ENCODE measurements around the gene NR2C2. TPM values are rescaled to one million over a fixed set of nuclear protein-coding genes. Genes with fewer than 3 reads are reported as not detected.

Gene NR2C2
- total and polyA plus RNA-seq, 9 of the 15 experiments (the other 6 are each of a cell fraction or from before 2014, with no cell fraction given): 6.1 to 33.0 (median 14.6) TPM

DNA sequence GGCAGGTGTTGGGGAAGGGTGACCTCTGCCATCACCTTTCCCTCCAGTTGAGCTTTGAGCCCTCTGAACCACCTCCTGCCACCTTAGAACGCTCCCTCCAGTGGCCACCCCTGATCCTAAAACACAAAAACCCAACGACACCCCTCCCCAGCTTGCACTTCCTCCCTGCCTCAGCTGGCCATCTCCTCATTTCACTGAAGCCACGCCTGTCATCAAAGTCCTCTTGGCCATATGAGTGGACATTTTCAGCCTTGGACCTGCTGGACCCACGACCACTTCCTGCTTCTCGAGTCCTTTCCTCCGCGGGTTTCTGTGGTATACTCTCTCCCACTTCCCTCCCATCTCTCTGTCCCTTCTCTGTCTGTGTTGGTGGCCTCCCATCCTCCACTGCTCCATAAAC is 48.5 kb upstream of the NR2C2 start:
- Histone ChIP-seq H3K36me3 (ENCODE audit: control insufficient read depth, insufficient read depth, low read length) (no peaks in the 10 kb centered on the region), H3K9ac (ENCODE audit: insufficient read depth in 1 of 2, low read depth in 2 of 2, low read length in 2 of 2) (no peak overlapping the region), H3K9me3 (replicated peaks; ENCODE audit: control insufficient read depth, insufficient read depth, low read depth, low read length) (no peaks in the 10 kb centered on the region), H3K9me1 (ENCODE audit: control insufficient read depth, insufficient read depth, low read length) (no peaks in the 10 kb centered on the region), H3K79me2 (ENCODE audit: control insufficient read depth, insufficient read depth, low read length) (no peaks in the 10 kb centered on the region), H3K4me3 (no peak overlapping the region), H3K4me2 (ENCODE audit: insufficient read depth, low read length) (no peak overlapping the region), H4K20me1 (replicated peaks; ENCODE audit: control insufficient read depth, insufficient read depth, low read length) (peaks cover 7% of the 10 kb centered on the region; the same call in 1 of the 2 replicates), H3K27me3 (ENCODE audit: control insufficient read depth in 2 of 2, insufficient read depth in 2 of 2, low read length in 2 of 2) (peaks cover 20 to 59% of the 10 kb centered on the region in 2 experiments), H2AFZ (ENCODE audit: low read depth, low read length) (no peak overlapping the region), H3K27ac (ENCODE audit: extremely low read depth, low read depth, low read length) (no peak overlapping the region), H3K4me1 (replicated peaks in 1 of 2; ENCODE audit: control insufficient read depth in 2 of 2, insufficient read depth in 2 of 2, low read length in 2 of 2) (no peaks in the 10 kb centered on the region)
- POLR2A ChIA-PET: interaction anchor here (0.7 to 1.4 kb wide), 3 partner anchors 10 to 77 kb away, joined by 3 to 6 read pairs (median 5); no protein-coding TSS in a partner anchor
- BruUV-seq (replicated peaks): no TSS peak
- intact Hi-C loops (cut with micrococcal nuclease): no loop called here
- DNase-seq (ENCODE audit: extremely low read depth in 1 of 4, low spot score in 3 of 4): no peak
- peak; percentile 71; the same call in 1 of the 2 replicates for TF ChIP-seq SPI1 (IDR thresholded peaks at IDR 0.05; ENCODE audit: borderline replicate concordance, low read depth, low read length)
- TF ChIP-seq, protein P1, sequence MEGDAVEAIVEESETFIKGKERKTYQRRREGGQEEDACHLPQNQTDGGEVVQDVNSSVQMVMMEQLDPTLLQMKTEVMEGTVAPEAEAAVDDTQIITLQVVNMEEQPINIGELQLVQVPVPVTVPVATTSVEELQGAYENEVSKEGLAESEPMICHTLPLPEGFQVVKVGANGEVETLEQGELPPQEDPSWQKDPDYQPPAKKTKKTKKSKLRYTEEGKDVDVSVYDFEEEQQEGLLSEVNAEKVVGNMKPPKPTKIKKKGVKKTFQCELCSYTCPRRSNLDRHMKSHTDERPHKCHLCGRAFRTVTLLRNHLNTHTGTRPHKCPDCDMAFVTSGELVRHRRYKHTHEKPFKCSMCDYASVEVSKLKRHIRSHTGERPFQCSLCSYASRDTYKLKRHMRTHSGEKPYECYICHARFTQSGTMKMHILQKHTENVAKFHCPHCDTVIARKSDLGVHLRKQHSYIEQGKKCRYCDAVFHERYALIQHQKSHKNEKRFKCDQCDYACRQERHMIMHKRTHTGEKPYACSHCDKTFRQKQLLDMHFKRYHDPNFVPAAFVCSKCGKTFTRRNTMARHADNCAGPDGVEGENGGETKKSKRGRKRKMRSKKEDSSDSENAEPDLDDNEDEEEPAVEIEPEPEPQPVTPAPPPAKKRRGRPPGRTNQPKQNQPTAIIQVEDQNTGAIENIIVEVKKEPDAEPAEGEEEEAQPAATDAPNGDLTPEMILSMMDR (IDR thresholded peaks at IDR 0.05 in 2 of 3, conservative IDR thresholded peaks at IDR 0.05 in 1 of 3; ENCODE audit: insufficient read depth in 2 of 3, low read depth in 1 of 3, low read length in 3 of 3): 0 out of 6 replicates have a peak, but pooled peaks of 1 of the 3 experiments have one; percentile 10
- TF ChIP-seq, protein P2, sequence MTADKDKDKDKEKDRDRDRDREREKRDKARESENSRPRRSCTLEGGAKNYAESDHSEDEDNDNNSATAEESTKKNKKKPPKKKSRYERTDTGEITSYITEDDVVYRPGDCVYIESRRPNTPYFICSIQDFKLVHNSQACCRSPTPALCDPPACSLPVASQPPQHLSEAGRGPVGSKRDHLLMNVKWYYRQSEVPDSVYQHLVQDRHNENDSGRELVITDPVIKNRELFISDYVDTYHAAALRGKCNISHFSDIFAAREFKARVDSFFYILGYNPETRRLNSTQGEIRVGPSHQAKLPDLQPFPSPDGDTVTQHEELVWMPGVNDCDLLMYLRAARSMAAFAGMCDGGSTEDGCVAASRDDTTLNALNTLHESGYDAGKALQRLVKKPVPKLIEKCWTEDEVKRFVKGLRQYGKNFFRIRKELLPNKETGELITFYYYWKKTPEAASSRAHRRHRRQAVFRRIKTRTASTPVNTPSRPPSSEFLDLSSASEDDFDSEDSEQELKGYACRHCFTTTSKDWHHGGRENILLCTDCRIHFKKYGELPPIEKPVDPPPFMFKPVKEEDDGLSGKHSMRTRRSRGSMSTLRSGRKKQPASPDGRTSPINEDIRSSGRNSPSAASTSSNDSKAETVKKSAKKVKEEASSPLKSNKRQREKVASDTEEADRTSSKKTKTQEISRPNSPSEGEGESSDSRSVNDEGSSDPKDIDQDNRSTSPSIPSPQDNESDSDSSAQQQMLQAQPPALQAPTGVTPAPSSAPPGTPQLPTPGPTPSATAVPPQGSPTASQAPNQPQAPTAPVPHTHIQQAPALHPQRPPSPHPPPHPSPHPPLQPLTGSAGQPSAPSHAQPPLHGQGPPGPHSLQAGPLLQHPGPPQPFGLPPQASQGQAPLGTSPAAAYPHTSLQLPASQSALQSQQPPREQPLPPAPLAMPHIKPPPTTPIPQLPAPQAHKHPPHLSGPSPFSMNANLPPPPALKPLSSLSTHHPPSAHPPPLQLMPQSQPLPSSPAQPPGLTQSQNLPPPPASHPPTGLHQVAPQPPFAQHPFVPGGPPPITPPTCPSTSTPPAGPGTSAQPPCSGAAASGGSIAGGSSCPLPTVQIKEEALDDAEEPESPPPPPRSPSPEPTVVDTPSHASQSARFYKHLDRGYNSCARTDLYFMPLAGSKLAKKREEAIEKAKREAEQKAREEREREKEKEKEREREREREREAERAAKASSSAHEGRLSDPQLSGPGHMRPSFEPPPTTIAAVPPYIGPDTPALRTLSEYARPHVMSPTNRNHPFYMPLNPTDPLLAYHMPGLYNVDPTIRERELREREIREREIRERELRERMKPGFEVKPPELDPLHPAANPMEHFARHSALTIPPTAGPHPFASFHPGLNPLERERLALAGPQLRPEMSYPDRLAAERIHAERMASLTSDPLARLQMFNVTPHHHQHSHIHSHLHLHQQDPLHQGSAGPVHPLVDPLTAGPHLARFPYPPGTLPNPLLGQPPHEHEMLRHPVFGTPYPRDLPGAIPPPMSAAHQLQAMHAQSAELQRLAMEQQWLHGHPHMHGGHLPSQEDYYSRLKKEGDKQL (CRISPR knock-in tag; IDR thresholded peaks at IDR 0.05; ENCODE audit: borderline replicate concordance): no peak
- no peak for FAIRE-seq
- 1% methylated on average over 7 of the region's 7 CpGs for WGBS (ENCODE audit: insufficient coverage, low coverage, missing lambda C conversion rate)
- CTCF ChIA-PET (ENCODE audit: low intra/inter-chr PET ratio): no interaction called here
- ATAC-seq: peak; percentile 51
- in situ Hi-C loops (cut with MboI): no loop called here
